Measurements from ENCODE around the gene POT1. TPM values are rescaled to one million over a fixed set of nuclear protein-coding genes. Genes with fewer than 3 reads are reported as not detected.

Gene POT1
- total RNA-seq, 2 donors from 2014 or later = 9.3 to 12.0 TPM

- TF ChIP-seq, protein P1, sequence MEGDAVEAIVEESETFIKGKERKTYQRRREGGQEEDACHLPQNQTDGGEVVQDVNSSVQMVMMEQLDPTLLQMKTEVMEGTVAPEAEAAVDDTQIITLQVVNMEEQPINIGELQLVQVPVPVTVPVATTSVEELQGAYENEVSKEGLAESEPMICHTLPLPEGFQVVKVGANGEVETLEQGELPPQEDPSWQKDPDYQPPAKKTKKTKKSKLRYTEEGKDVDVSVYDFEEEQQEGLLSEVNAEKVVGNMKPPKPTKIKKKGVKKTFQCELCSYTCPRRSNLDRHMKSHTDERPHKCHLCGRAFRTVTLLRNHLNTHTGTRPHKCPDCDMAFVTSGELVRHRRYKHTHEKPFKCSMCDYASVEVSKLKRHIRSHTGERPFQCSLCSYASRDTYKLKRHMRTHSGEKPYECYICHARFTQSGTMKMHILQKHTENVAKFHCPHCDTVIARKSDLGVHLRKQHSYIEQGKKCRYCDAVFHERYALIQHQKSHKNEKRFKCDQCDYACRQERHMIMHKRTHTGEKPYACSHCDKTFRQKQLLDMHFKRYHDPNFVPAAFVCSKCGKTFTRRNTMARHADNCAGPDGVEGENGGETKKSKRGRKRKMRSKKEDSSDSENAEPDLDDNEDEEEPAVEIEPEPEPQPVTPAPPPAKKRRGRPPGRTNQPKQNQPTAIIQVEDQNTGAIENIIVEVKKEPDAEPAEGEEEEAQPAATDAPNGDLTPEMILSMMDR (IDR thresholded peaks at IDR 0.05) = no peak
These were observed 118.3 kb downstream of the POT1 start for GRCh38 chr7:124811341-124811740.

DNA sequence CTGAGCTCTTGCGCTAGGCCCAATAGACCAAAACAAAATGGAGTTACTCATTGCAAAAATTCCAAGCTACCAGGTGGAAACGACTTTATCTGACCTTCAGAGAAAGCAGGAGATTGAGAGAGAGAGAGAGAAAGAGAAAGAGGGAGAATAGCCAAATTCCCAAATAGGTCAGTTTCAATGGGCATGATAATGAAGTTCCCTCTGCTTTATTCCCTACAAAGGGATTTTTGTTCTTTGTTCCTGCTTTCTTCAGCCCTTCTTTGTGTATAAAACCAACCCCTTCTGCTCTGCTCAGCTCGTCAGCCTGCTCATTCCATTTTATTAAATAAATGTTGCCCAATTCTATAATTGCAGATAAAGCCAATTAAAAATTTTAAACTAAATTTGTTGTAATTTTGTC lies 119.0 kb downstream of the POT1 start:
- Histone ChIP-seq H3K9me3 (no peaks in the 10 kb centered on the region), H3K36me3 (no peaks in the 10 kb centered on the region), H3K27me3 (no peaks in the 10 kb centered on the region), H3K4me1 (no peaks in the 10 kb centered on the region), H3K27ac (no peak overlapping the region), H3K4me3 (no peak overlapping the region), H3K9ac (ENCODE audit: low read depth in 2 of 2, low read length in 2 of 2) (no peak overlapping the region)
- intact Hi-C loops (cut with DNase I) = no loop called here
- TF ChIP-seq, protein P1 (IDR thresholded peaks at IDR 0.05) = no peak
- no peak for DNase-seq

More at GRCh38 chr7:124811341-124811740, 118.3 kb downstream of the POT1 start:
- no peak overlapping the region for H3K27ac ChIP-seq
- H3K9ac ChIP-seq (ENCODE audit: low read depth in 2 of 2, low read length in 2 of 2) = no peak overlapping the region
- no peaks in the 10 kb centered on the region for H3K4me1 ChIP-seq
- no peak for DNase-seq
- no peak overlapping the region for H3K4me3 ChIP-seq
- no peaks in the 10 kb centered on the region for H3K9me3 ChIP-seq
- H3K27me3 ChIP-seq = no peaks in the 10 kb centered on the region
- intact Hi-C loops (cut with DNase I) = no loop called here
- no peaks in the 10 kb centered on the region for H3K36me3 ChIP-seq

- no peak for DNase-seq
- Histone ChIP-seq H3K4me1 (no peaks in the 10 kb centered on the region), H3K27me3 (no peaks in the 10 kb centered on the region), H3K4me3 (no peak overlapping the region), H3K27ac (no peak overlapping the region), H3K36me3 (no peaks in the 10 kb centered on the region), H3K9ac (ENCODE audit: low read depth in 2 of 2, low read length in 2 of 2) (no peak overlapping the region), H3K9me3 (no peaks in the 10 kb centered on the region)
- intact Hi-C loops (cut with DNase I) = no loop called here
- TF ChIP-seq, protein P1 (IDR thresholded peaks at IDR 0.05) = no peak
These were observed 121.4 kb downstream of the POT1 start for GRCh38 chr7:124808206-124808605.

GRCh38 chr7:124801330-124801895 lies 128.2 kb downstream of the POT1 start:
- H3K4me3 ChIP-seq = no peak overlapping the region

DNA sequence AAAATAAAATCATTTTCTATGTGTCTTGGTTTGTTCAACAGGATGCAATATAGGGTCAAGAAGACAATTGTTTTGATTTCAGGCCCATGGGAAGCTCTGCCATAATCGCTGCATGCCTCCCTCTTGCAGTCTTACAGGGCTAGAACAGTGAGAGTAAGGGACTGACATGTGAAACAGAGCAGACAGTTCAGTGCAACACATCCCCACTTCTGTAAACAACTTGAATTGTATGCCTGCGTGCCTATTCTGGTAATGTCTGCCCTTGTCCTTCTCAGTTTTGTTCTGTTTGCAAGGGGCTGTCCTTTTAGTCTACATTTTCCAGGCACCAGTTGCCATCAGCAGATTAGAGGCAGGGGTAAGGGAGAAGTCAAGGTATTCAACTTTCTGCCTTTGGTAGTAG lies 129.2 kb downstream of the POT1 start:
- Histone ChIP-seq H3K4me1 (no peaks in the 10 kb centered on the region), H3K27ac (no peak overlapping the region), H3K9me3 (no peaks in the 10 kb centered on the region), H3K27me3 (no peaks in the 10 kb centered on the region), H3K36me3 (no peaks in the 10 kb centered on the region), H3K4me3 (no peak overlapping the region), H3K9ac (ENCODE audit: low read depth in 2 of 2, low read length in 2 of 2) (no peak overlapping the region)
- TF ChIP-seq, protein P1 (IDR thresholded peaks at IDR 0.05) = no peak
- DNase-seq = no peak
- intact Hi-C loops (cut with DNase I) = no loop called here

More at GRCh38 chr7:124801330-124801895, 128.2 kb downstream of the POT1 start:
- no peak overlapping the region for H3K27ac ChIP-seq
- no peak overlapping the region for H3K9ac ChIP-seq (ENCODE audit: low read depth in 2 of 2, low read length in 2 of 2)
- H3K27me3 ChIP-seq = no peaks in the 10 kb centered on the region
- H3K9me3 ChIP-seq = no peaks in the 10 kb centered on the region
- TF ChIP-seq, protein P1 (IDR thresholded peaks at IDR 0.05) = no peak
- no peaks in the 10 kb centered on the region for H3K36me3 ChIP-seq
- no peaks in the 10 kb centered on the region for H3K4me1 ChIP-seq
- DNase-seq = no peak
- intact Hi-C loops (cut with DNase I) = no loop called here

Measured in colonic mucosa (tissue), 4 donors.